GM19455 (cell line): ENCODE measurements around the gene LRRC8B.
A peak's percentile ranks its signal among the peaks of the same experiment; 100 is the strongest.
"Not testable (repeated sequence)": the region's sequence is repeated elsewhere in the genome, so short reads cannot be mapped to it uniquely, and the experiment has no call there.

Experiments
- ATAC-seq: cut with Tn5 transposase; IDR thresholded peaks from one replicate; pipeline ENCODE4 v1.9.1; 2021; ENCODE audit not compliant: unreplicated experiment

The LRRC8B gene

DNA sequence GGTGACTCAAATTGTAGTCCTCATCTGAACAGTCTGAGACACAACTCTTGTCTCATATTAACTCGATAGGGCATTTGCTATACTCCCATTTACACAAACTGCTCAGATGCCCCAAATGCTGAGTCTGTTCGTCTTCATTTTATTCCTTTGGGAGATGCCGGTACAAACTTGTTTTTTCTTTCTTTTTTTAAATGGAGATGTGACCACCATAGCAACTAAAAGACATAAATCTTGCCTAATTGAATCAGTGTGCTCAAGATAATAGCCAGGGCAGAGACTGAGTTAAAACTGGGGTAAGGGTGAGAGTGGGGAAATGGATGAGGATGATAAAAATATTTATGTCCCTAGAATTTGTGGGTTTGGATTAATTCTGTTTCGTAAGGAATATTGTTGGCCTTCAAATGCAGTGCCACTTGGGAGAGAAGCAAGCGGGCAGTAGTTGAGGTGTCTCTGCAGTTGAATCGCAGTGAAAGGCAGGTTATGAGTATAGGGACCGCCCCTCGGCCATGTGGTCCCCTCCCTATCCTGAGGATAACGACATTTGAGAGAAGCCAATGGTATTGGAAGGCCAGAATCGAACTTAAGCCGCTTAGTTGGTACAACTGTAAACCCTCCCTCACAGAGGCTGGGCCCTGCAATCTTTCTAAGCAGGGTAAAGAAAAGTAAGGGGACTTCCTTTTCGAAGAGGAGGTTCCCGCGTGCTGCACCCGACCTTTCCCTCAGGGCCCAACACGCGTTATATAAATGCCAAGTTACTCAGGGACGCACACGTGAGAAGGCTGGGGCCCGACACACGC is 859 bp upstream of the LRRC8B start:
- ATAC-seq: peak; percentile 40

GRCh38 chr1:89525169-89525855 is 683 bp downstream of the LRRC8B start:
- peak; percentile 32 for ATAC-seq

DNA sequence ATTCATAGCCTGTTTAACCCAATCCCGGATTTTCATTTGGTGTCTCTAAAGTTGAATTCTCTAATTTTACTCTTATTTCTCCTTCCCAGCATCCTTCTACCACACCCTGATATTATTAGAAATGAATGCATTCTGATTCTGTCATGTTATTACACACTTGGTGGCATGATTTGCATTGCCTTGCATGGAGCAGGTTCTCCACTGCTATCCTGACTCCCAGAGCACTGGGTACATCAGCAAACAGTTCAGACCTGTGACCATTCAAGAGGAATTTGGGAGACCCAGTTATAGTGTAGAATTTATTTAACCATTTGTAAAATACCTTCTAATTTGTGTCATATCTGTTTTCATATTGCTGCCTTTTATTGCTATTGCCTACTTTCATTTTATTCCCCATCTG is 2.6 kb downstream of the LRRC8B start:
- no peak for ATAC-seq

- no peak for ATAC-seq
These were observed 3.2 kb downstream of the LRRC8B start for GRCh38 chr1:89527750-89528381.

DNA sequence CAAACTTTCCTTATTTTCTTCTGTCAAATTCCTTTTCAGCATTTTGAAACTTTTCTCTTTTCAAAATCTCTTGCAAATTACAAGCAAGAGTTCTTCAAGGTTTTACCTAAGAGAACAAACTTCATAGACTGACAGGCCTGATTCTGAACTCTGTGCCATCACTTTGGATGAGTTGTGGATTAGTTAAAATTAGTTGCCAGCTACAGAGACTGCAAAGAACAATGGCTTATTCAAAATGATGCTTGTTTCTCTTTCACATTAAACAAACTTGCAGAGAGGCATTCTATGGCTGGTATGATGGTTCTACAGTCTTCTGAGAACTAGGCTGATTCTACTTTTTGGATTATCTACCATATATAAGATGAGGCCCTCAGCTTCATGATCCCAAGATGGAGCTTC is 3.8 kb downstream of the LRRC8B start:
- no peak for ATAC-seq

DNA sequence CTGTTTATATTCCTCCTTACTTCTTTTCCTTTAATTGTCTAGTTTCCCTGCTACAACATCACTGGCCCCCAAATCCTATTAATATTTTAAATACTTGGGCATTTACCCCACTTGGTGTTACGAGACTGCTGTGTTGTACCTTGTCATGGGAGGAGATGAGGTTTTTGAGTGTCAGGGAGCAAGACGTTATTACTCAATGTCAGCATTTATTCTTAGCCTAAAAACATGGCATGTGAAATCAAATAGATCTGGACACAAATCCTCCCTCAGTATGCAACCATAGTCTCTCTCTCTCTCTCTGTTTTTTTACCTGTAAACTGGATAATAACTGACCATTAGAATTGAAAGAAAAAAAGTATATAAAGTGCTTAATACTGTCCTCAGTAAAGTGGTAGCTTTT is 4.6 kb downstream of the LRRC8B start:
- no peak for ATAC-seq

DNA sequence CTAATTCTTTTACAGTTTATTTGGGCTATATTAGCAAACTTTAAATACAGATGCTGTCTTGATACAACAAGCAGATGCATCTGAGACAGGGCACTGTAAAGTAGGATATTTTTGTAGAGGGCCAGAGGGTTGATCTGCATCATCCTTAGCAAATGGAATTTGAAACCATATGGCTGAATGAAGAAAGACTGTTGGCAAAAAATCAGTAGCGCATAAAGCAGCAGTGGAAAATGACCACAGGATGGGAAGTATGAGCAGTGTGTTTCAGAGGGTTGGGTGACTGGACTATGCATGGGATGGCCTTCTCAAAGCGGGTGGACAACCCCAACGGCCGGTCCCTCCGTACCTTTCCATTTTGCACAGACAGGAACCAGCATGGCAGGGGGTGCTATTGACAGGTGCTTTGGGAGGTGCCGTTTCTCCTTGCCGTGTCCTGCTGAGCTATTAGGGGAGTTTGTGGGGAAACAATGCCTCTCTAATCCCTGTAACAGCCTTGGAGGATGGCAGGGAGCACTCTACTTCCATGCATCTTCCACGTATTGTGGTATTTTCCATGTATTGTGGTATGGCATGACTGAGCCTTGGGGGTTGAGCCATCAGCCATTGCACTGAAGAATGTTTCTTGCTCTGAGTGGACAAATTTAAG is 5.9 kb downstream of the LRRC8B start:
- no peak for ATAC-seq

DNA sequence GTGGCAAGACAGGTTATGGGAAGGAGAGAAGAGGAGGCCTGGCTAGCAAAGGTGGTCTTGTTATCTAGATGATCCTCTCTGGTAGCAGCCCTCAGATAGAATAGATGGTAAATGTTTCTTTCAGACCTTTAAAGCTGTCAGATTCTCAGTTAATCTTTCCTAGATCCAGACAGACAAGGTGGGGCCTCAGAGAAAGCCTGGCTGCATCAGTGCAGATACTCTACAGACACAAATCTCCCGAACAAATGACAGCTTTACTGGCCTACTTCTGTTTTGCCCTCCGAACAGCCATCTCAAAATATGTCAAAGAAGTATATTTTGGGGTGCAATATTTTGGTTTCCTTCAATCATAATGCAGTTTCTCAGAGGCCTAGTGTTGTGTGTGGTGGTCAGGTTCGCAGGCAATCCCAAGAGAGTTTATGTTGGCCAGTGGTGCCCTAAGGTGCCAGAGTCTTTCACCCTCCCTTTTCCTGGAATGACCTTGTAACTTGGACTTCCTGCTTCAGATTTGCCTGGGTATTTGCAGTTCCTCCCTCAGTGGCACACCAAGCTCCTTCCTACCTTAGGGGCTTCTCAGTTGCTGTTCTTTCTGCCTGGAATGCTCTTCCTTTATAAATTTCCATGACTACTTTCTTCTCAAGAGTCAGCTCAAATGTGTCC is 7.0 kb downstream of the LRRC8B start:
- no peak for ATAC-seq

DNA sequence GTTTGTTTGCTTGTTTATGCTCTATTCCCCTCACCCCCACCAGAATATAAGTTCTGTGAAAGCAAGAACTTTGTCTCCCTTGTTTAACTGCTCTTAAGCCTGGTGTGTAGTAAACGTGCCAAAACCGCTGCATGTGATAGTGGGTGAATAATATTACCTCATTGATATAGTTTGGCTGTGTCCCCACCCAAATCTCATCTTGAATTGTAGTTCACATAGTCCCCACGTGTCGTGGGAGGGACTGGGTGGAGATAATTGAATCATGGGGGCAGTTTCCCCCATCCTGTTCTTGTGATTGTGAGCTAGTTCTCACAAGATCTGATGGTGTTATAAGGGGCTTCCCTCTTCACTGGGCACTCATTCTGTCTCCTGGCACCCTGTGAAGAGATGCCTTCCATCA is 7.6 kb downstream of the LRRC8B start:
- ATAC-seq: no peak

DNA sequence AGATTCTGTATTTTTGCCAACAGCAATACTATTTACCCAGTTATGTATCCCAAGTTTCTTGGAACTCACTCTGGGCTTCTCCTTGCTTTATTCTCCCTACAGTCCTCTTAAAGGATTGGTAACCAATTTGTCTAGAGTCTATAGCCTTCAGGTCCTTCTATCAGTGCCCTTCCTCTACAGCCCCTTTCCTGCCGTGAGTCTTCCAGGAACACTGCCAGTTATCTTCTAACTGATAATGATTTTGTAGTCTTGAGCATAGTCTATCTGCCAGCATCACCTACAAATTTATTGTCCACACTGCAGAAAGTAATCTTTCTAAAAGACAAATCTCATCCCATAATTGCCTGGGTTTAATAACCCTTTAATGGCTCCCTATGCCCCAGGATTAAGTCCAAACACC is 8.2 kb downstream of the LRRC8B start:
- no peak for ATAC-seq

GRCh38 chr1:89535537-89535936 is 10.9 kb downstream of the LRRC8B start:
- ATAC-seq: no peak

GRCh38 chr1:89536555-89537341 is 12.1 kb downstream of the LRRC8B start:
- ATAC-seq: no peak

- no peak for ATAC-seq
These were observed 13.7 kb downstream of the LRRC8B start for GRCh38 chr1:89538361-89538760.

DNA sequence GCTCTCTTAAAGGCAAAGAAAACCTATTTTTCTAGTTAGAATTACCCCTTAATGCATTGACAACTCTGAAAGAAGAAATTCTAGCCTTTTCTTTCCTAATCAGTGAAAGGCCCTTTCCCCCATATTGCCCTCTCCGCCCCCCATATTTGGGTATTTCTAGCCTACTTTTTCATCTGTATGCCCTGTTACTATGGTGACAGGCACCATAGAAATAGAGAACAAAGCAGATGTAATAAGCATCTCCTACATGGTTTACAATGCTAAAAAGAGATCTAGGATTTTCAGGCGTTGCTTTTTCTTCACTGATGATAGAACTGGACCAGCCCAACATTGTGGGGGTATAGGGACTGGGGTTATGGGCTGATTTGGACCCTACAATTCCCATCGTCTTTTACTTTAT is 14.5 kb downstream of the LRRC8B start:
- ATAC-seq: no peak

- ATAC-seq: no peak
These were observed 15.9 kb downstream of the LRRC8B start for GRCh38 chr1:89540406-89540970.

GRCh38 chr1:89542345-89542744 is 17.7 kb downstream of the LRRC8B start:
- ATAC-seq: no peak

- ATAC-seq: not testable (repeated sequence)
These were observed 19.0 kb downstream of the LRRC8B start for GRCh38 chr1:89543632-89544031.

GRCh38 chr1:89545264-89546038 is 20.8 kb downstream of the LRRC8B start:
- no peak for ATAC-seq
